Activated T-helper 2 cell treated with anti-CD3 and anti-CD28 coated beads, Interferon-gamma antibody, Interleukin-2, Interleukin-4, amounts not matched to agents 10 μg/mL and 5 μg/mL and 100 μg/mL, durations not matched to agents 14 hours and 24 hours and 36 hours (primary cell): ENCODE measurements around the gene ADH4. TPM values are rescaled to one million over a fixed set of nuclear protein-coding genes. Genes with fewer than 3 reads are reported as not detected.
"Not testable (repeated sequence)": the region's sequence is repeated elsewhere in the genome, so short reads cannot be mapped to it uniquely, and the experiment has no call there.

Experiments used
- DNase-seq: peaks from one replicate; pipeline ENCODE4 v3.0.0; 2021; ENCODE audit warnings: low spot score
- H3K27ac Mint-ChIP-seq: one replicate; pipeline ENCODE4 v1.8.0; 2021; ENCODE audit warnings: mixed read lengths
- H3K27me3 Mint-ChIP-seq: one replicate; pipeline ENCODE4 v1.8.0; 2021; ENCODE audit warnings: low read depth, mixed read lengths
- H3K36me3 Mint-ChIP-seq: one replicate; pipeline ENCODE4 v1.8.0; 2021; ENCODE audit warnings: low read depth, mixed read lengths
- H3K4me1 Mint-ChIP-seq: one replicate; pipeline ENCODE4 v1.8.0; 2021; ENCODE audit warnings: low read depth, mixed read lengths
- H3K4me3 Mint-ChIP-seq: one replicate; pipeline ENCODE4 v1.8.0; 2021; ENCODE audit warnings: low read depth, mild to moderate bottlenecking, moderate library complexity, mixed read lengths
- H3K9me3 Mint-ChIP-seq: one replicate; pipeline ENCODE4 v1.8.0; 2021; ENCODE audit warnings: mixed read lengths
- intact Hi-C: fragments of 100-400 bp; cut with micrococcal nuclease; formaldehyde crosslinking; loops from one replicate; pipeline ENCODE4 v1.15.1; 2023
- total RNA-seq: library from RNA; stranded (reverse); gene quantifications from 2 replicates; pipeline ENCODE4 v1.2.3, GENCODE V29; 2022

Gene ADH4
- total RNA-seq, 1 donor from 2014 or later: not detected

GRCh38 chr4:99120501-99120900 is 23.6 kb downstream of the ADH4 start:
- DNase-seq: no peak
- H3K4me3 Mint-ChIP-seq: no peak overlapping the region
- peaks cover 3% of the 10 kb centered on the region for H3K27me3 Mint-ChIP-seq
- no peak overlapping the region for H3K27ac Mint-ChIP-seq
- no peaks in the 10 kb centered on the region for H3K4me1 Mint-ChIP-seq
- no peaks in the 10 kb centered on the region for H3K9me3 Mint-ChIP-seq
- no peaks in the 10 kb centered on the region for H3K36me3 Mint-ChIP-seq
- intact Hi-C loops: no loop called here

DNA sequence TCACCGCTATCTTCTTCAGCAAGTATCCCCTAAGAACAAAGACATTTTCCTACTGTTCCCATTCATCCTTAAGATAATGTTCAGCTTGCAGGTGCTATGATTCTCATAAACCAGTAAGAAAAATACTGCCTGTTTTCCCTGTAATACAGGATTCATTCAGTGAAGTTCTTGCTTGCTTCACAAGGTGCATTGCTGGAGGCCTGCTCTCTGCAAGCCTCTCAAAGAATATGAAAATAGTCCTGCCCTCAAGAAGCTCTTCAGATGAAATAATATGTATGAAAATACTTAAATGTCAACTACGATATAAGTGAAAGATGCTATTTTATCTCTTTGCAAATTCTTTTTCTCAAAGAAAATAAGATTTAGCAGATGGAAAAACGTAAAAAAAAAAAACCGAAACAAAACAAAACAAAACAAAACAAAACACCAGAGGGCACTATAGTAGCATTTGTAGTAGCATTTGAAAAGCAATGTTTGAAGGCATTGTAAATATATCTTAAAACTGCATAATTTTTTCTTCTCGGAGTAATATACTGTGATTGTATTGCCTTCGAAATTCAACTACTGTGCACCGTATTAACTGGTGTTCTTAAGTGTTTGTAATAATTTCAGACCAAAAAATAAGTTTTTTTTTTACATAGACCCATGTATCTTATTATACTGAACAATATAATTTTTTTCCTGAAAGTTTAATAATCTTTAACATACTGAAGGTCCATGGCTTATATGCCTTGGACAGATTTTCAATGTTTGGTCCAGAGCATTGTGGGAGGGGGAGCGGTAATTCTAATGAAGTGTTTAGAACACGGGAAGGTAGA is 26.0 kb downstream of the ADH4 start:
- no peak for DNase-seq
- no peak overlapping the region for H3K4me3 Mint-ChIP-seq
- no peak overlapping the region for H3K27ac Mint-ChIP-seq

DNA sequence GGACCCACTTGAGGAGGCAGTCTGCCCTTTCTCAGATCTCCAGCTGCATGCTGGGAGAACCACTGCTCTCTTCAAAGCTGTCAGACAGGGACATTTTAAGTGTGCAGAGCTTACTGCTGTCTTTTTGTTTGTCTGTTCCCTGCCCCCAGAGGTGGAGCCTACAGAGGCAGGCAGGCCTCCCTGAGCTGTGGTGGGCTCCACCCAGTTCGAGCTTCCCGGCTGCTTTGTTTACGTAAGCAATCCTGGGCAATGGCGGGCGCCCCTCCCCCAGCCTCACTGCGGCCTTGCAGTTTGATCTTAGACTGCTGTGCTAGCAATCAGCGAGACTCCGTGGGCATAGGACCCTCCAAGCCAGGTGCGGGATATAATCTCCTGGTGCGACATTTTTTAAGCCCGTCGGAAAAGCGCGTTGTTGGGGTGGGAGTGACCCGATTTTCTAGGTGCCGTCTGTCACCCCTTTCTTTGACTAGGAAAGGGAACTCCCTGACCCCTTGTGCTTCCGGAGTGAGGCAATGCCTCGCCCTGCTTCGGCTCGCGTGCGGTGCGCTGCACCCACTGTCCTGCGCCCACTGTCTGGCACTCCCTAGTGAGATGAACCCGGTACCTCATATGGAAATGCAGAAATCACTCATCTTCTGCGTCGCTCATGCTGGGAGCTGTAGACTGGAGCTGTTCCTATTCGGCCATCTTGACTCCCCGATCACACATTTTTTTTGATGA is 26.8 kb downstream of the ADH4 start:
- not testable (repeated sequence) for H3K36me3 Mint-ChIP-seq, H3K4me1 Mint-ChIP-seq, H3K27ac Mint-ChIP-seq, H3K27me3 Mint-ChIP-seq, DNase-seq, H3K4me3 Mint-ChIP-seq, H3K9me3 Mint-ChIP-seq
- intact Hi-C loops: loop anchor here (5.0 kb wide), 1 partner anchor 345 kb away; no protein-coding TSS in a partner anchor

More for the DNA sequence above, 26.0 kb downstream of the ADH4 start:
- Mint-ChIP-seq H3K4me1 (no peaks in the 10 kb centered on the region), H3K27me3 (peaks cover 6% of the 10 kb centered on the region), H3K36me3 (no peaks in the 10 kb centered on the region), H3K9me3 (no peaks in the 10 kb centered on the region)
- intact Hi-C loops: loop anchor here (1.0 to 5.0 kb wide), 2 partner anchors 287 to 344 kb away; no protein-coding TSS in a partner anchor

GRCh38 chr4:99109286-99109685 is 34.8 kb downstream of the ADH4 start:
- H3K4me3 Mint-ChIP-seq, H3K27me3 Mint-ChIP-seq, intact Hi-C loops, H3K9me3 Mint-ChIP-seq, H3K27ac Mint-ChIP-seq, H3K4me1 Mint-ChIP-seq, H3K36me3 Mint-ChIP-seq, DNase-seq: not testable (repeated sequence)

- DNase-seq: no peak
- Mint-ChIP-seq H3K9me3 (no peaks in the 10 kb centered on the region), H3K27me3 (no peaks in the 10 kb centered on the region), H3K27ac (no peak overlapping the region), H3K4me1 (no peaks in the 10 kb centered on the region), H3K4me3 (no peak overlapping the region), H3K36me3 (no peaks in the 10 kb centered on the region)
- intact Hi-C loops: no loop called here
Observed at GRCh38 chr4:99104153-99104552, 39.9 kb downstream of the ADH4 start.

DNA sequence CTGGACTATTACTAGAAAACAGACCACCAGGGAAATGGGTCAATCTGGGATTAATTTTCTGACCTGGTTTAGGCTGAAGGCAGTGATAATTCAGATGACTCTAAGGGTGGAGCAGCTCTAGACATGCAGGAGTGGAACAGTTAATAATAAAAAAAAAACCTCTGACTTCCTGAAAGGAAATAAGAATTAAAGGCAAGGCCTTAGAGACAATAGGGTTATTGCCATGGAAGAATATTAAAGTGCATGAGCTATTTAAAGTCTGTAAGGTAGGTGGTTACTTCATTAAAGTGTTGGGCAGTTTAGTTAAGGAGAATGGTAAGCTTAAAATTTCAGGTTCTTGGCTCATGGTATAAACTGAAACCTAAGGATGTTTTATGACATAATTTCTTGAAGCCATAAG is 40.9 kb downstream of the ADH4 start:
- intact Hi-C loops: no loop called here
- Mint-ChIP-seq H3K27ac (no peak overlapping the region), H3K4me3 (no peak overlapping the region), H3K36me3 (no peaks in the 10 kb centered on the region), H3K4me1 (no peaks in the 10 kb centered on the region), H3K27me3 (no peaks in the 10 kb centered on the region), H3K9me3 (no peaks in the 10 kb centered on the region)
- no peak for DNase-seq

GRCh38 chr4:99102634-99103033 is 41.5 kb downstream of the ADH4 start:
- H3K27ac Mint-ChIP-seq: no peak overlapping the region
- H3K4me3 Mint-ChIP-seq: no peak overlapping the region
- no peaks in the 10 kb centered on the region for H3K4me1 Mint-ChIP-seq
- no peaks in the 10 kb centered on the region for H3K9me3 Mint-ChIP-seq
- no peaks in the 10 kb centered on the region for H3K27me3 Mint-ChIP-seq
- DNase-seq: no peak
- H3K36me3 Mint-ChIP-seq: no peaks in the 10 kb centered on the region
- intact Hi-C loops: no loop called here

GRCh38 chr4:99100876-99101275 is 43.2 kb downstream of the ADH4 start:
- no peaks in the 10 kb centered on the region for H3K9me3 Mint-ChIP-seq
- DNase-seq: no peak
- H3K4me3 Mint-ChIP-seq: no peak overlapping the region
- intact Hi-C loops: no loop called here
- no peaks in the 10 kb centered on the region for H3K4me1 Mint-ChIP-seq
- peaks cover 6% of the 10 kb centered on the region for H3K27me3 Mint-ChIP-seq
- H3K27ac Mint-ChIP-seq: no peak overlapping the region
- no peaks in the 10 kb centered on the region for H3K36me3 Mint-ChIP-seq

DNA sequence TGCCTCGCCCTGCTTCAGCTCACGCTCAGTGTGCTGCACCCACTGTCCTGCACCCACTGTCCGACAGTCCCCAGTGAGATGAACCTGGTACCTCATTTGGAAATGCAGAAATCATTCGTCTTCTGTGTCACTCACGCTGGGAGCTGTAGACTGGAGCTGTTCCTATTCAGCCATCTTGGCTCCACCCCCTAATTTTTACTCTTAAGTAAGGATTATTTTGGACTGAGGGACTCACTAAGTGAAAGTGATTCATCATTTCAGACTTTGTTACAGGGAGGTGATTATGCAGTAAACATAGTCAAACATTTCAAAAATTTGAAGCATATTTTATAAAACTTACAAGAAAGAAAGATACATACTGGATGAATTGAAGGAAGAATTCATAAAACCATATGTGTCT is 44.3 kb downstream of the ADH4 start:
- H3K27me3 Mint-ChIP-seq, H3K4me3 Mint-ChIP-seq, H3K4me1 Mint-ChIP-seq, H3K9me3 Mint-ChIP-seq, H3K27ac Mint-ChIP-seq, DNase-seq, H3K36me3 Mint-ChIP-seq, intact Hi-C loops: not testable (repeated sequence)

DNA sequence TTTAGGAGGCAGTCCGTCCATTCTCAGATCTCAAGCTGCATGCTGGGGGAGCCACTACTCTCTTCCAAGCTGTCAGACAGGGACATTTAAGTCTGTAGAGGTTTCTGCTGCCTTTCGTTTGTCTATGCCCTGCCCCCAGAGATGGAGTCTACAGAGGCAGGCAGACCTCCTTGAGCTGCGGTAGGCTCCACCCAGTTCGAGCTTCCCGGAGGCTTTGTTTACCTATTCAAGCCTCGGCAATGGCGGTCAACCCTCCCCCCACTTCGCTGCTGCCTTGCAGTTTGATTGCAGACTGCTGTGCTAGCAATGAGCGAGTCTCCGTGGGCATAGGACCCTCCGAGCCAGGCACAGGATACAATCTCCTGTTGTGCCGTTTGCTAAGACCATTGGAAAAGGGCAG is 44.8 kb downstream of the ADH4 start:
- no peak for DNase-seq
- Mint-ChIP-seq H3K36me3 (no peaks in the 10 kb centered on the region), H3K27me3 (peaks cover 6% of the 10 kb centered on the region), H3K4me1 (no peaks in the 10 kb centered on the region), H3K27ac (no peak overlapping the region), H3K9me3 (no peaks in the 10 kb centered on the region), H3K4me3 (no peak overlapping the region)
- intact Hi-C loops: no loop called here

- H3K9me3 Mint-ChIP-seq, DNase-seq, intact Hi-C loops, H3K27me3 Mint-ChIP-seq, H3K27ac Mint-ChIP-seq, H3K36me3 Mint-ChIP-seq, H3K4me3 Mint-ChIP-seq: not testable (repeated sequence)
- H3K4me1 Mint-ChIP-seq: peaks cover 21% of the 10 kb centered on the region
Observed at GRCh38 chr4:99091841-99092240, 52.3 kb downstream of the ADH4 start.

DNA sequence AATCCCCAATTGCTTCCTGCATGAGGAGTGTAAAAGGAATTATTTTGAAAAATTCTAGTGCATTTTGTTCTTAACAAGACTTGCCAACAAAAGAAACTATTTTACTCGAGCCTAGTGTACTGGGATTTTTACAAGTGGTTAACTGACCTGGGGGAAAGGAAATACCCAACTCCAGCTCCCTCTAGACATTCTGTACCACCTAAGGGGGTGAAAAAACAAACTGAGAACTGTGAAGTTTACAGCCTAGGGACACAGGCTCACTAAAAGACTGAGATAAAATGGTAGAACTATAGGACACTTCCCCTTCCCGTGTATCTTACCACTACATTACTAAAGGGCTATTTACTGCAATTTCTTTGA is 52.9 kb downstream of the ADH4 start:
- Mint-ChIP-seq H3K9me3 (no peaks in the 10 kb centered on the region), H3K4me1 (peaks cover 23% of the 10 kb centered on the region)

GRCh38 chr4:99090481-99091215 is 53.4 kb downstream of the ADH4 start:
- DNase-seq: no peak
- peaks cover 24% of the 10 kb centered on the region for H3K4me1 Mint-ChIP-seq
- peaks cover 4% of the 10 kb centered on the region for H3K36me3 Mint-ChIP-seq
- H3K4me3 Mint-ChIP-seq: peak overlapping the region; percentile 49
- intact Hi-C loops: no loop called here
- no peaks in the 10 kb centered on the region for H3K9me3 Mint-ChIP-seq
- H3K27me3 Mint-ChIP-seq: peaks cover 4% of the 10 kb centered on the region
- no peak overlapping the region for H3K27ac Mint-ChIP-seq

More for the DNA sequence above, 52.9 kb downstream of the ADH4 start:
- H3K27me3 Mint-ChIP-seq: peaks cover 4% of the 10 kb centered on the region
- H3K27ac Mint-ChIP-seq: no peak overlapping the region
- intact Hi-C loops: no loop called here
- peaks cover 3% of the 10 kb centered on the region for H3K36me3 Mint-ChIP-seq
- H3K4me3 Mint-ChIP-seq: no peak overlapping the region
- DNase-seq: no peak
